ENCODE measurements around the gene ARX. TPM values are rescaled to one million over a fixed set of nuclear protein-coding genes. Genes with fewer than 3 reads are reported as not detected.

The ARX gene
- total and polyA plus RNA-seq, 5 donors = not detected

- H3K4me1 ChIP-seq (ENCODE audit: control insufficient read depth, insufficient read depth, low read length) = no peaks in the 10 kb centered on the region
- no peak for ATAC-seq
- intact Hi-C loops (cut with DNase I) = no loop called here
These were observed 58.9 kb downstream of the ARX start for GRCh38 chrX:24956828-24957227.

DNA sequence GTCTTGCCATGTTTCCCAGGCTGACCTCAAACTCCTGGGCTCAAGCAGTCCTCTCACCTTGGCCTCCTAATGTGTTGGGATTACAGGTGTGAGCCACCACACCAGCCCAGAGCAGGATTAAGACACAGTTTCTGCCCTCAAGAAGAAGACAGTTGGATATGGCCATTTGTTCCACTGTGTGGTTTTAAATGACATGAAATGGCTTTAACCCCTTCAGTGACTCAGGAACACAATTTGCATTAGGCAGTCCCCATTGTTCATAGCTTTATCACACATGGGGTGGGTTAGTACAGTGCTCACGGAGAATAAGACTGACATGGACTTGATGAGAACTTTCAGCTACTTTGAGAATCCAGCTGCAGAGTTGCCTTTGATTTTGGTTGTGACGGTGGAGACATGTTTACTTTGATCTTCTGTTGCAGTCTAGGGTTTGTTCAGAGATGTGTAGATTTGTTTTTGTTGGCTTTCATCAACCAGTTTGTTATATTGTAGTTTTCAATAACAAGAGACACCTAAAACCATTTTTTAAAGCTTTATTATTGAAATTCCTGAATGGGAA lies 60.3 kb downstream of the ARX start:
- no peaks in the 10 kb centered on the region for H3K4me1 ChIP-seq (ENCODE audit: control insufficient read depth, insufficient read depth, low read length)
- no peaks in the 10 kb centered on the region for H3K27me3 ChIP-seq (ENCODE audit: control insufficient read depth, insufficient read depth)
- intact Hi-C loops (cut with DNase I) = no loop called here
- H3K27ac ChIP-seq (ENCODE audit: low read length) = no peak overlapping the region
- 92% methylated on average over 2 of the region's 2 CpGs for WGBS
- DNase-seq (no peak), ATAC-seq (no peak)
- H3K9me3 ChIP-seq (ENCODE audit: control insufficient read depth, low read length) = no peaks in the 10 kb centered on the region
- no peak overlapping the region for H3K4me3 ChIP-seq (ENCODE audit: low read length)

More at GRCh38 chrX:24956828-24957227, 58.9 kb downstream of the ARX start:
- no peaks in the 10 kb centered on the region for H3K9me3 ChIP-seq (ENCODE audit: control insufficient read depth, low read length)
- H3K4me3 ChIP-seq (ENCODE audit: low read length) = no peak overlapping the region
- H3K27me3 ChIP-seq (ENCODE audit: control insufficient read depth, insufficient read depth) = no peaks in the 10 kb centered on the region
- H3K27ac ChIP-seq (ENCODE audit: low read length) = no peak overlapping the region
- no peak for DNase-seq

GRCh38 chrX:24954732-24955131 lies 61.0 kb downstream of the ARX start:
- WGBS = 94% methylated on average over 2 of the region's 2 CpGs
- ATAC-seq (no peak), DNase-seq (no peak)
- Histone ChIP-seq H3K4me1 (ENCODE audit: control insufficient read depth, insufficient read depth, low read length) (no peaks in the 10 kb centered on the region), H3K9me3 (ENCODE audit: control insufficient read depth, low read length) (no peaks in the 10 kb centered on the region), H3K4me3 (ENCODE audit: low read length) (no peak overlapping the region), H3K27me3 (ENCODE audit: control insufficient read depth, insufficient read depth) (no peaks in the 10 kb centered on the region), H3K27ac (ENCODE audit: low read length) (no peak overlapping the region)
- intact Hi-C loops (cut with DNase I) = no loop called here
